ENCODE measurements around the gene PTPRK.

Gene PTPRK

GRCh38 chr6:127921982-127922381, 598.4 kb downstream of the PTPRK start:
- Histone ChIP-seq H3K27ac (no peak overlapping the region), H3K4me3 (no peak overlapping the region)
- TF ChIP-seq CTCF (IDR thresholded peaks at IDR 0.05) = no peak
- DNase-seq (ENCODE audit: low spot score) = no peak

GRCh38 chr6:127920804-127921203, 599.6 kb downstream of the PTPRK start:
- Histone ChIP-seq H3K4me3 (no peak overlapping the region), H3K27ac (no peak overlapping the region)
- no peak for DNase-seq (ENCODE audit: low spot score)
- TF ChIP-seq CTCF (IDR thresholded peaks at IDR 0.05) = no peak

Measured in coronary artery (tissue), 2 donors.